ENCODE measurements around the gene HDAC8. TPM values are rescaled to one million over a fixed set of nuclear protein-coding genes. Genes with fewer than 3 reads are reported as not detected.

The HDAC8 gene
- total and polyA plus RNA-seq, 9 of the 15 experiments (the other 6 are each of a cell fraction or from before 2014, with no cell fraction given), result 18.9 to 53.8 (median 28.7) TPM

- TF ChIP-seq NKRF (IDR thresholded peaks at IDR 0.05; ENCODE audit: borderline replicate concordance) (no peak), TAF9B (IDR thresholded peaks at IDR 0.05; ENCODE audit: partially characterized antibody) (no peak), ZNF134 (CRISPR knock-in tag; conservative IDR thresholded peaks at IDR 0.05) (no peak), NCOR1 (IDR thresholded peaks at IDR 0.05) (peak; percentile 47), ELF2 (CRISPR knock-in tag; IDR thresholded peaks at IDR 0.05) (no peak), ZNF140 (CRISPR knock-in tag; IDR thresholded peaks at IDR 0.05) (no peak), MYBL2 (IDR thresholded peaks at IDR 0.05; ENCODE audit: low read depth) (no peak), MYBL2 (CRISPR knock-in tag; IDR thresholded peaks at IDR 0.05; ENCODE audit: borderline replicate concordance) (no peak), CBFA2T3 (IDR thresholded peaks at IDR 0.05) (peak; percentile 87), ZBED1 (IDR thresholded peaks at IDR 0.05) (no peak), ARID4B (CRISPR knock-in tag; IDR thresholded peaks at IDR 0.05) (no peak), CHD4 (IDR thresholded peaks at IDR 0.05; ENCODE audit: insufficient read depth, insufficient replicate concordance, low read depth, low read length, poor library complexity, severe bottlenecking) (no peak), NUFIP1 (IDR thresholded peaks at IDR 0.05; ENCODE audit: partially characterized antibody) (no peak), U2AF2 (optimal IDR thresholded peaks at IDR 0.05; ENCODE audit: low read depth, low read length) (no peak), DEAF1 (CRISPR knock-in tag; IDR thresholded peaks at IDR 0.05) (no peak), USF2 (CRISPR knock-in tag; IDR thresholded peaks at IDR 0.05) (no peak), ZNF639 (CRISPR knock-in tag; conservative IDR thresholded peaks at IDR 0.05 in 1 of 2, IDR thresholded peaks at IDR 0.05 in 1 of 2) (no peak), HNRNPUL1 (IDR thresholded peaks at IDR 0.05; ENCODE audit: low read length) (no peak), MEIS2 (IDR thresholded peaks at IDR 0.05; ENCODE audit: partially characterized antibody) (peak; percentile 73)
Measured at GRCh38 chrX:72280321-72280845, 292.3 kb downstream of the HDAC8 start (continued).
